GM18951 (cell line): ENCODE data around the gene KRT39.
"Not testable (repeated sequence)": the region's sequence is repeated elsewhere in the genome, so short reads cannot be mapped to it uniquely, and the experiment has no call there.

ENCODE experiments used
- POLR2A ChIP-seq: IDR thresholded peaks from 4 replicates; pipeline ENCODE4 v1.6.1; 2011; ENCODE audit warnings: mild to moderate bottlenecking; ENCODE audit not compliant: insufficient read length, insufficient read depth; ENCODE audit errors: extremely low read depth
- in situ Hi-C: fragments of 300-500 bp; cut with MboI; formaldehyde crosslinking; loops from one replicate; pipeline ENCODE4 v1.12.0; 2022; ENCODE audit warnings: low sequenced_read_pairs, mixed read lengths, inconsistent platforms; ENCODE audit not compliant: unreplicated experiment

Gene KRT39

GRCh38 chr17:40966848-40967247 lies at the start of gene KRT39:
Gene KRT39, minus strand, starts transcription at chr17:40966948. Its CDS starts 92 bp downstream, at chr17:40966856.
- TF ChIP-seq POLR2A, result no peak
- in situ Hi-C loops, result no loop called here

- in situ Hi-C loops, result no loop called here
- TF ChIP-seq POLR2A, result no peak
Measured at GRCh38 chr17:41015454-41015853, 48.7 kb upstream of the KRT39 start.

GRCh38 chr17:41013606-41014005 lies 46.9 kb upstream of the KRT39 start:
- in situ Hi-C loops, result no loop called here
- no peak for TF ChIP-seq POLR2A

DNA sequence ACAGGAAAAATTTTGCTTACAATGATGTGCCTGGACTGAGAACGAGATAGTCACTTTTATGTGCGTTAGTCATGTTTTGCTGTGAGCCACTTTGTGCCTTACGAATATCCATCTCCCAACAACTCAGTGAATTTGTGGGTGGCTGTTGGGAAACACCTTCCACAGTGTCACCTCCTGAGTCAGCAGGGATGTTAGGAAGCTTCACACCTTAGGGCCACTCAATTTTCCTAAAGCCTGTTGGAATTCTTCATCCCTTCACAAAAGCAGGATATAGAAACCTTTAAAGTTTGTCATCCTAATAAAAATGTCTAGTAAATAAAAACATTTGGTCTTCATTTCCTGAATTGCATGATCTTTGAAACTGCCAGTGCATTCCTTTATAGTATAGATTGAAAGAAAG lies 46.4 kb upstream of the KRT39 start:
- in situ Hi-C loops, result no loop called here

GRCh38 chr17:41012326-41013120 lies 45.8 kb upstream of the KRT39 start:
- TF ChIP-seq POLR2A, result no peak
- in situ Hi-C loops, result no loop called here

More for the DNA sequence above, 46.4 kb upstream of the KRT39 start:
- no peak for TF ChIP-seq POLR2A

DNA sequence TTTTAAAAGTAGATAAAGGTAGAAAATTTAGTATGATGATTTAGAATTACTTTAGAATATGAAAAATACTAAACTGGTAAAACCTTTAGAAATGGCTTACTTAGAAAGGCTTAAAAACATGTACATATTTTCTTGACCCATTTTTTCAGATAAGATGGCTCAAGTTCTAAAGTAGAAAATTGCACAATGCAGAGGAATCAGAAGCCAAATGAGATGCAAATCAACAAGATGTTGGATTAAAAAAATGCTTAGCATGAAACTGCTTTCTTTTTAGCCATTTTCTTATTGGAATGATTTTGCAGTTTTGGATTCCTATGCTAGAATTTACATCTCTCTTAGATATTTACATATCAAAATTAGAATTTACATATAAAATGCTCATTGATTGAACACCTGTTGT lies 43.7 kb upstream of the KRT39 start:
- TF ChIP-seq POLR2A, result no peak
- in situ Hi-C loops, result no loop called here

GRCh38 chr17:41009936-41010335 lies 43.2 kb upstream of the KRT39 start:
- in situ Hi-C loops, result no loop called here
- TF ChIP-seq POLR2A, result no peak

DNA sequence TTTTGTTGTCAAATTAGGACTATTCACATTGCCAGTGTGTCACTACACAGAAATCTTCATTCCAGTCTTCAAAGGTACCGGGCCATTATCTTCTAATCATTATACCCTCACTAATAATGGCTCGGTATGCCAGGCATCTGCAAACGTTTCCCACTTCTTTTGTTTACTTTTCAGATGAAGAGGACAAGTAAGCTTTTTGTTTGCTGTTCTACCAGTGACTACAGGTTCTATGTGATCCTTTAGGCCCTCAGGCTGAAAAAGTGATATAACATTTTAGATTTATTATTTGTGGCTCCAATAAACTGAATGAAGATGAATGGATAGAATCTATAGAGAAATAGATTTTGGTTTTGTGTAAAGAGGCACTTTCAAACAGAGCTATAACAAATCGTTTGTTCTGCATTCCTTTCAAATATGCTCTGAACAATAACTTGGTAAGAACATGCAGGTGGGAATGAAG lies 42.6 kb upstream of the KRT39 start:
- in situ Hi-C loops, result no loop called here
- no peak for TF ChIP-seq POLR2A

- in situ Hi-C loops, result no loop called here
- TF ChIP-seq POLR2A, result no peak
Measured at GRCh38 chr17:41008811-41009210, 42.1 kb upstream of the KRT39 start, which contains the start of gene KRTAP3-1. Gene KRTAP3-1, minus strand, starts transcription at chr17:41009128. Its CDS starts 54 bp downstream, at chr17:41009074.

GRCh38 chr17:41004397-41004796 lies 37.6 kb upstream of the KRT39 start:
- in situ Hi-C loops, result no loop called here
- TF ChIP-seq POLR2A, result no peak

DNA sequence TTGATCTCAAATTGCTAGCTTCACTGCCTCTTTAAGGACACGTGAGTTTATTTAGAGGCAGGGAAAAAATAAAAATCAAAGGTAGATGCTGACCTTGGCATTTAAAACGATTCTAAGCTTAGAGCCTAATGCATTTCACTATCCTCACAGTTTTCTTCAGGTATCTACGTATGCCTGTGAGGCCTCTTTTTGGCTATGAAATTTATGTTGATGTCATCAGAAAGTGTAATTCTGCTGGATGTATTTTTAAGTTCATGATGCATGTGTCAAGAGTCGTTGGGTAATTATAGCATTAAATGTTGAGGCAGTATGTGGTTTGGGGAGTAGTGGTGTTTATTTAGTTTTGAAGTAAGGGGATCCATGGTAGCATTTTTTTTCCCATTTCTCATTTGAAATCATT lies 37.2 kb upstream of the KRT39 start:
- TF ChIP-seq POLR2A, result no peak
- in situ Hi-C loops, result no loop called here

- in situ Hi-C loops, result no loop called here
- TF ChIP-seq POLR2A, result no peak
Measured at GRCh38 chr17:41002814-41003213, 36.1 kb upstream of the KRT39 start.

DNA sequence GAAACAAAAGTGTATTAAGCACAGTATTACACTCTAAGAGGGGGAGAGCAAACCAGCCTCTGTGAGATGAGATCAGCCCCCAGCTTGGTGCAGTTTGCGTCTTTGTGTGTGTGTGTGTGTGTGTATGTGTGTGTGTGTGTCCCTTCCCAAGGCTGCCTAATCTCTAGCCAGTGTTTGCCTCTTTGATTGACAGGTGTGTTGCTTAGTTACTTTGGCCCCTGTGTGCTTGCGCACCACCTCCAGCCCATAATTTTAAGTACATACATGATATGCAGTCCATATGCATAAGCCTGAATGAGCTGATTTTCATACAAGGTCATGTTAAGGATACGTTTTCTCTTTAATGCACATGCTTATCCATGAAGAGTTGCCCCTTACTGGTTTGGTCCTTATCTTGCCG lies 35.0 kb upstream of the KRT39 start:
- in situ Hi-C loops, result no loop called here
- no peak for TF ChIP-seq POLR2A

- in situ Hi-C loops, result not testable (repeated sequence)
Measured at GRCh38 chr17:40999563-40999962, 32.8 kb upstream of the KRT39 start, which contains the start of gene KRTAP3-2. Gene KRTAP3-2, minus strand, starts transcription at chr17:40999906. Its CDS starts 53 bp downstream, at chr17:40999853.
